T-helper 9 cell (primary cell): Measurements from ENCODE around the gene ATOX1.
"Not testable (repeated sequence)": the region's sequence is repeated elsewhere in the genome, so short reads cannot be mapped to it uniquely, and the experiment has no call there.

Experiments
- DNase-seq: peaks from one replicate; pipeline ENCODE4 v3.0.0-alpha.2; 2020

Gene ATOX1

GRCh38 chr5:151733358-151734063 lies 24.9 kb downstream of the ATOX1 start:
- no peak for DNase-seq

DNA sequence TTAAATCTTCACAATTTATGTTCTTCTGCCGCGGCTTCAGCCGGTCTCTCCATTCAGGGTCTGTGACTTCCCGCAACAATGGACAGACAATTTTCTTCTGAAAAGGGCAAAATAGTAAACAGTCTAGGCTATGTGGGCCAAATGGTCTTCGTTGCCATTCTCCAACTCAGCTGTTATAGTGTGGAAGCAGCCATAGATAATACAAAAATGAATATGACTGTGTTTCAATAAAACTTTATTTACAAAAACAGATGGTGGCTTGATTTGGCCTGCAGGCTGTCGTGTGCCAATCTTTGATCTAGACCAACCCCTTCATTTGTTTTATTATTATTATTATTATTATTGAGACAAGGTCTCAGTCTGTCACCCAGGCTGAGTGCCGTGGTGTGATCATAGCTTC lies 28.1 kb downstream of the ATOX1 start:
- DNase-seq, result no peak

DNA sequence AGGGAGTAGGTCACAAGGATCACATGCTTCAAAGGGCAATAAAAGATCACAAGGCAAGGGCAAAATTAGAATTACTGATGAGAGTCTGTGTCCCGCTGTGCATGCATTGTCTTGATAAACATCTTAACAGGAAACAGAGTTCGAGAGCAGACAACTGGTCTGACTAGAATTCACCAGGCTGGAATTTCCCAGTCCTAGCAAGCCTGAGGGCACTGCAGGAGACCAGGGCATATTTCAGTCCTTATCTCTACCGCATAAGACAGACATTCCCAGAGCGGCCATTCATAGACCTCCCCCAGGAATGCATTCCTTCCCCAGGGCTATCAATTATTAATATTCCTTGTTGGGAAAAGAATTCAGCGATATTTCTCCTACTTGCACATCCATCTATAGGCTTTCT lies 28.8 kb downstream of the ATOX1 start:
- DNase-seq, result not testable (repeated sequence)

GRCh38 chr5:151724360-151724759 lies 34.1 kb downstream of the ATOX1 start:
- no peak for DNase-seq

DNA sequence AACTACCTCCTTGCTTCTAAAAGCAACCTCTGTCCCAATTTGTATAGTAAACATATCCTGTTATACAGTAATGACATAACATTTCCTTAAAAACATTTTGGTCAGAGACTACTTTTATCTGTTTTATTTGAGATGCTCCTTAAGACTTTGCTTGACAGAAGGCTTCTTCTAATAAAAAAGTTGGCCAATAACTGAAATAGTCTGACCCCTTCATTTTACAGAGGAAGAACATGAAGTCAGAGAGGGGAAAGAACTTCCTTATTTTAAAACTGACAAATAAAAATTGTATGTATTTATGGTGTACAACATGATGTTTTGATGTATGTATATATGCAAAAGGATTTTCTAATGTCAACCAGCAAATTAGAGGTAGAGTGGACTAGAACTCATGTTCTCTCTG lies 35.9 kb downstream of the ATOX1 start:
- no peak for DNase-seq

GRCh38 chr5:151721812-151722391 lies 36.5 kb downstream of the ATOX1 start:
- DNase-seq, result no peak

DNA sequence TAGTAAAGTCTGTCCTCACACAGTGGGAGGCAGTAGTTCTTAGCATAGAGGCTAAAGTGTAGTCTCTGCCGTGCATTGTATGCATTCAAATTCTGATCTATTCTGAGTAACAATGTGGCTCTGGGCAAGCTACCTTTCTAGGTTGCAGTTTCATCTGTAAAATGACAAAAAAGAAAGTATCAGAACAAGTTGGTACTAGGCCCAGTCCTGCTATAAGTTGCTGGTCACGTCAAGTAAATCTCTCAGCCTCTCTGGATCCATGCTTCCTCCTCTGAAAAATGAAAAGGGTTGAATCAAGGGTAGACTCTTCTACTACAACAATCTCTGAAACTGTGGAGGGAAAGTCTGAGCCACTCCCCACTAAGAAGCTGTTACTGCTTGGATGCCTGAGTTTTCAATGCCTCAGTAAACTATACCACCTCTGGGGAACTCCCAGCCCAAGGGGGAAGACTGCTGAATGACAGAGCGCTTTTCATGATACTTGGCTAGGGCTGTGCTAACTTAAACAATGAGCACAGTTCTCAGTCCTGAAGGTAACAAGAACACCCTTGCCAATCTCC lies 37.3 kb downstream of the ATOX1 start:
- no peak for DNase-seq

GRCh38 chr5:151720215-151720614 lies 38.2 kb downstream of the ATOX1 start:
- DNase-seq, result no peak

DNA sequence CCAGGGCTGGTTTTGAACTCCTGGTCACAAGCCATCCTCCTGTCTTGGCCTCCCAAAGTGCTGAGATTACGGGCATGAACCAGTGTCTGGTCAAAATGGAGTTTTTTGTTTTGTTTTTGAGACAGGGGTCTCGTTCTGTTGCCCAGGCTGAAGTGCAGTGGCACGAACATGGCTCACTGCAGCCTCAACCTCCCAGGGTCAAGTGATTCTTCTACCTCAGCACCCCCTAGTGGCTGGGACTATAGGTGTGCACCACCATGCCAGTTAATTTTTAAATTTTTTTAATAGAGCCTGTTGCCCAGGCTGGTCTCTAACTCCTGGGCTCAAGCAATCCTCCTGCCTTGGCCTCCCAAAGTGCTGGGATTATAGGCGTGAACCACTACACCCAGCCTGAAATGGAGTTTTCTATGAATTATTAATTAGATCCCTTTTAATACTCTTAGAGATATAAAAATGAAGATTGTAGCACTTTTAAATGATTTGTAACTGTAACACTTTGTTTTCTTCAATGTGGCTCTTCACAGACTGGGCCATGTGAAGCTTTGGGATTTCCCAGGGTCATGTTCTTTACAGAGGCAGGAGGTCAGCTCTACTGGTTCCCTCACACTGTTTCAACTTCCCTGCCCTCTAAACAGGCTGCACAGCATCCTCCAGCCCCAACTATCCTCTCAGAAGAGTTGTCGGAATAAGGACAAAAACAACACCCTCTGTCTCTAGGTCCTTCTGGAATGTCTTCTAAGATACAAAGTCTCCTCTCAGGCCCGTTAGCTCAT lies 39.0 kb downstream of the ATOX1 start:
- no peak for DNase-seq

DNA sequence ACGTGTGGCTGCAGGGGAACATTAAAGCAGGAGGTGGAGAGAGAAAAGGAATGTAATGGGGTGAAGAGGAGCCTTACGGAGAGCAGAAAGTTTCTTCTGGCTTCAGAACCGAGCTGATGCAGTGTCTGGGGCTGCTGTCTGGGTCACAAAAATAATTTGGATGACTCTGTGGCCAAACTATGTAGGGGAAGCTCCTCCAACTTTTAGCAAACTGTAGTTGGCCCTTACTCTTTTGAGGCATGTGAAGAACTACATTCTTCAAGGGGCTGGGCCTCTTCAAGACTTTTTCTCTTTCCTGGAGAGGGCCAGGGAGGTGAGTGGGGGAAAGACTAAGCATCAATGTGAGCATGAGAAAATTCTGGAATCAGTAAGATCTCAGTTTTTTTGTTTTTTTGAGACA lies 39.8 kb downstream of the ATOX1 start:
- DNase-seq, result no peak

GRCh38 chr5:151718153-151718552 lies 40.3 kb downstream of the ATOX1 start:
- DNase-seq, result no peak

DNA sequence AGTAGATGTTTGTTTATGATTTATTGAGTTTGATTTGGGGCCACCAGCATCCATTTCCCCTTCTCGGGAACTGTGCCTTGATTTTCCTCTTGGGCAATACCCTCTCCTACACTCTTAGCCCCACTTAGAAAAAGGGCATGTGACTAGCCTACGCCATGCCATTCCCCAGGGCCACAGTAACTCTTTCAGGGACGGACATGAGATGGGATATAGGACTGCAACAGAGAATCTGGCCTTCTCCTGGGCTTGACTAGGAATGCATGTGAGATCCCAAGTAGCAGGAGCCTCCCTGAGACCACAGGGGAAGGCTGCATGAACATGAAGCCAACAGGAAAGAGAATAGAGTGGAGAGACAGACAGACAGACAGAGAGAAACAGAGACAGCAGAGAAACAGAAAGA lies 41.0 kb downstream of the ATOX1 start:
- DNase-seq, result no peak

DNA sequence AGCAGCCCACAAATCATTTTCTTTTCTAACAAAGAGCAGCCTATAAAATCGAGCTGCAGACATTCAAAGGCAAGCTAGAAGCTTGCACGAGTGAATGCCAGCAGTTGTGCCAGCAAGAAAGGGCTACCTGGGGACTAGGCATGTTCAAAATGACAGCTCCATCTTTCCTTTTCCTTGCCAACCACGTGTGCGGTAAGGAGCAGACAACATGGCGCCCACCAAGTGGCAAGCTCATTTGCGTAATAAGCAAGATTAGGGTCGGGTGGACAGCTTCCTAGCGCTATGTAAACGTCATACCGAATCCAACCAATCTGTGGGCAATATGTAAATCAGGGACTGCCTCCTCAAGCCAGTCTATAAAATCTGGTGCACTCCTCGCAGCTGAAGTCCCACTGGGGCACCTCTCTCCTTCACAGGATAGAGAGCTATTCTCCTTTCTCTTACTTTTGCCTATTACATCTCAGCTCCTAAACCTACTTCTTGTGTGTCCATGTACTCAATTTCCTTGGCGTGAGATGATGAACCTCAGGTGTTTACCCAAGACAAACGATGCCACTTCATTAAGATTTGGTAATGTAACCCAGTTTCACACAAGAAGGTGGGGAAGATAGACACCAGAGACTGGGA lies 49.2 kb downstream of the ATOX1 start:
- DNase-seq, result no peak

DNA sequence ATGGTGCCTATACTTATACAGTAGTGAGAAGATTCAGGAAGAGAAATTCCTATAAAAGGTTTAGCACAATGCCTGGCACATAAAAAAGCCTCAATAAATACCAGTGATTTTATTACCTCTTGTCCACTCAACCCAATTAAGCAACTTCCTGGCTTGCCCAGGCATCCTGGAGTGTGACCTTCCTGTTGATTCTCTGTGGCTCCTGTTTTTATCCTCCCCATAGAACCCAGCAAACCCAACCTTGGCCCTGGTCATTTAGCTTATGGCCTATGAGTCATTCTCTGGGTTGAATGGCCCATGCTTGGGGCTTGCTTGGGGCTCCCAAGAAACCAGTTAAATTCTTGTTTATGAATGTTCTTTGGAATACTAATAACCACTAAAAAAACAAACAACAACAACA lies 50.3 kb downstream of the ATOX1 start:
- no peak for DNase-seq

- no peak for DNase-seq
Observed at GRCh38 chr5:151707567-151707966, 50.9 kb downstream of the ATOX1 start.

GRCh38 chr5:151706906-151707305 lies 51.5 kb downstream of the ATOX1 start:
- DNase-seq, result no peak

DNA sequence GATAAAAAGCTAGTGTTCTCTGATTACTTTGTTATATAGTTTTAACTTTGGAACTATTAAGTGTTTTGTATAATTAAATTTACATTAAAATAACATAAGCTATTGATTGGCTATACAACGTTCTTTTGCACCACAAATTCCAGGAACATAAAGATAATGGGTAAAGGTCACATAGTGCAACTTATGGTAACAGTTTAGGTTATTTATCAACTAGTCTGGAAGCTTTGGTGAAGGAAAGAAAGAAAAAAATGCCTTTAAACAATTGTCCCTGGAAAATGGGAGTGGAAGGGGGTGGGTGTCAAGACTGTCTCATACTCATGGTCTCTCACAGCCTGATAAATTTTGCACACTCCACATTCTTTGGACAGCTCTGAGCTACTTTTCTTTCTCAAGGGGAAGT lies 54.7 kb downstream of the ATOX1 start:
- DNase-seq, result no peak

- no peak for DNase-seq
Observed at GRCh38 chr5:151703227-151703626, 55.2 kb downstream of the ATOX1 start.

- DNase-seq, result no peak
Observed at GRCh38 chr5:151700820-151701219, 57.6 kb downstream of the ATOX1 start.

DNA sequence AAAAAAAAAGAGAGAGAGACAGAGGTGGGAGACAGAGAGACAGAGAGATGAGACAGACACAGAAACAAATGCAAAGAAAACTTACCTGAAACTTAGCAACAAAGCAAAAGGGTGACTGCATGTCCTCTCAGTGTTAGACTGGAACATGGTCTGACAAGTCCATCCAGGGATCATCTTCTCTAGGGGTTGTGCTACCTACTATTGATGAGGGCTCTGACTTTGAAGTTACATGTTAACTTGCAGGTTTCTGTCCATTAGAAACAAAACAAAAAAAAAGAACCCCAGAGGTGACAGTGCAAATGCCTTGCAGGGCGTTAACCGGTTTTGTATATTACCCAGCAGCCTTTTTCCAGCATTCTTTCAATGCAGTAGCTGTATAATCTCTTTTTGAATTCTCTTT lies 58.1 kb downstream of the ATOX1 start:
- DNase-seq, result no peak

- no peak for DNase-seq
Observed at GRCh38 chr5:151699071-151699901, 59.1 kb downstream of the ATOX1 start.

GRCh38 chr5:151698081-151698480 lies 60.4 kb downstream of the ATOX1 start:
- not testable (repeated sequence) for DNase-seq
